A673 (cell line): ENCODE results near the gene CYP26C1. TPM values are rescaled to one million over a fixed set of nuclear protein-coding genes. Genes with fewer than 3 reads are reported as not detected.

Source experiments
- BruUV-seq: library from RNA; stranded (reverse); fragments of 400-500 nt; replicated peaks from 2 replicates; lab custom pipeline; 2021; lab: Mats Ljungman, UMichigan
- CTCF ChIA-PET: fragments of 300-600 bp; sonication (Branson Sonifier 250); formaldehyde crosslinking; loops from one replicate; lab custom pipeline; 2022; ENCODE audit warnings: antibody characterized with exemption; lab: Charles Lee
- POLR2A ChIA-PET: fragments of 300-600 bp; sonication (Branson Sonifier 250); formaldehyde crosslinking; loops from one replicate; lab custom pipeline; 2022; ENCODE audit warnings: antibody characterized with exemption; ENCODE audit not compliant: low non-redundant PET; lab: Charles Lee
- DNase-seq: peaks from one replicate; pipeline ENCODE4 v3.0.0-alpha.2; 2015; ENCODE audit warnings: low spot score
- H3K27ac ChIP-seq: fragments of 200-600 bp; sonication (generic); 2 replicates; pipeline ENCODE4 v1.5.1; 2016; ENCODE audit warnings: mixed run types, low read depth, mild to moderate bottlenecking, mixed read lengths, antibody characterized with exemption, low read length; ENCODE audit not compliant: poor library complexity, severe bottlenecking
- H3K27me3 ChIP-seq: fragments of 200-600 bp; sonication (generic); replicated peaks from 2 replicates; pipeline ENCODE4 v1.6.1; 2017; ENCODE audit warnings: mixed run types, low read depth, mild to moderate bottlenecking, mixed read lengths, antibody characterized with exemption, low read length; ENCODE audit not compliant: insufficient read depth, poor library complexity
- H3K36me3 ChIP-seq: fragments of 200-600 bp; sonication (generic); 2 replicates; pipeline ENCODE4 v1.6.1; 2016; ENCODE audit warnings: mixed run types, mild to moderate bottlenecking, mixed read lengths, antibody characterized with exemption, low read length; ENCODE audit not compliant: insufficient read depth, poor library complexity, severe bottlenecking
- H3K4me1 ChIP-seq: fragments of 200-600 bp; sonication (generic); 2 replicates; pipeline ENCODE4 v1.6.1; 2017; ENCODE audit warnings: mixed run types, mild to moderate bottlenecking, mixed read lengths, antibody characterized with exemption, low read length; ENCODE audit not compliant: insufficient read depth, poor library complexity, severe bottlenecking
- H3K4me3 ChIP-seq: fragments of 200-600 bp; sonication (generic); 2 replicates; pipeline ENCODE4 v1.5.1; 2016; ENCODE audit warnings: low read depth, mixed run types, mild to moderate bottlenecking, mixed read lengths, low read length; ENCODE audit not compliant: poor library complexity, severe bottlenecking
- H3K9me3 ChIP-seq: fragments of 200-600 bp; sonication (generic); 2 replicates; pipeline ENCODE4 v1.6.1; 2016; ENCODE audit warnings: mixed run types, low read depth, mild to moderate bottlenecking, mixed read lengths, antibody characterized with exemption, low read length; ENCODE audit not compliant: poor library complexity, severe bottlenecking
- CTCF ChIP-seq: fragments of 300-800, 200-600 bp; sonication (generic); conservative IDR thresholded peaks from 2 replicates; pipeline ENCODE4 v1.5.1; 2017; ENCODE audit warnings: low read depth, mild to moderate bottlenecking, antibody characterized with exemption, low read length, moderate library complexity, mixed read lengths
- EZH2 ChIP-seq: fragments of 200-600 bp; sonication (generic); IDR thresholded peaks from 2 replicates; pipeline ENCODE4 v1.6.1; 2017; ENCODE audit warnings: borderline replicate concordance, low read depth, mild to moderate bottlenecking, mixed read lengths, antibody characterized with exemption, low read length; ENCODE audit not compliant: poor library complexity, severe bottlenecking
- intact Hi-C: fragments of 100-400 bp; cut with micrococcal nuclease; formaldehyde crosslinking; loops from one replicate; pipeline ENCODE4 v1.10.0; 2022; ENCODE audit not compliant: unreplicated experiment
- total RNA-seq: library from RNA; stranded (reverse); gene quantifications from 2 replicates; pipeline ENCODE4 v1.2.3, GENCODE V29; 2021

Gene CYP26C1
- total RNA-seq, 1 experiment from 2014 or later, result 0.13 TPM

GRCh38 chr10:93086289-93086688 is 25.7 kb downstream of the CYP26C1 start:
- intact Hi-C loops, result loop anchor here (10.0 kb wide), 1 partner anchor 399 kb away; the partner anchor contains the start of gene MYOF
- no peaks in the 10 kb centered on the region for H3K4me1 ChIP-seq
- TF ChIP-seq CTCF, result no peak
- TF ChIP-seq EZH2, result no peak
- BruUV-seq, result no TSS peak
- H3K27me3 ChIP-seq, result no peaks in the 10 kb centered on the region
- no peaks in the 10 kb centered on the region for H3K36me3 ChIP-seq
- no peak overlapping the region for H3K4me3 ChIP-seq
- POLR2A ChIA-PET, result no interaction called here
- no peak for DNase-seq
- no peak overlapping the region for H3K27ac ChIP-seq
- H3K9me3 ChIP-seq, result no peaks in the 10 kb centered on the region
- CTCF ChIA-PET, result no interaction called here

- Histone ChIP-seq H3K36me3 (no peaks in the 10 kb centered on the region), H3K27ac (no peak overlapping the region), H3K27me3 (no peaks in the 10 kb centered on the region), H3K4me3 (no peak overlapping the region), H3K9me3 (no peaks in the 10 kb centered on the region), H3K4me1 (no peaks in the 10 kb centered on the region)
- ChIA-PET CTCF (no interaction called here), POLR2A (no interaction called here)
- DNase-seq, result no peak
- no peak for TF ChIP-seq EZH2
- intact Hi-C loops, result loop anchor here (10.0 kb wide), 1 partner anchor 397 kb away; the partner anchor contains the start of gene MYOF
- no TSS peak for BruUV-seq
These were observed 27.2 kb downstream of the CYP26C1 start for GRCh38 chr10:93087846-93088245.

- TF ChIP-seq EZH2 (no peak), CTCF (no peak)
- H3K27me3 ChIP-seq, result no peaks in the 10 kb centered on the region
- H3K27ac ChIP-seq, result no peak overlapping the region
- H3K4me1 ChIP-seq, result no peaks in the 10 kb centered on the region
- no peaks in the 10 kb centered on the region for H3K9me3 ChIP-seq
- ChIA-PET POLR2A (no interaction called here), CTCF (no interaction called here)
- no peak overlapping the region for H3K4me3 ChIP-seq
- no TSS peak for BruUV-seq
- no peaks in the 10 kb centered on the region for H3K36me3 ChIP-seq
- intact Hi-C loops, result loop anchor here (10.0 kb wide), 1 partner anchor 396 kb away; the partner anchor contains the start of gene MYOF
- no peak for DNase-seq
These were observed 27.9 kb downstream of the CYP26C1 start for GRCh38 chr10:93088466-93088865.

GRCh38 chr10:93090619-93091018 is 30.0 kb downstream of the CYP26C1 start:
- Histone ChIP-seq H3K4me3 (no peak overlapping the region), H3K9me3 (no peaks in the 10 kb centered on the region), H3K36me3 (no peaks in the 10 kb centered on the region), H3K27ac (no peak overlapping the region), H3K4me1 (no peaks in the 10 kb centered on the region), H3K27me3 (no peaks in the 10 kb centered on the region)
- POLR2A ChIA-PET, result no interaction called here
- no peak for DNase-seq
- intact Hi-C loops, result no loop called here
- no peak for TF ChIP-seq EZH2
- no peak for TF ChIP-seq CTCF
- no TSS peak for BruUV-seq
- CTCF ChIA-PET, result no interaction called here
